Kidney epithelial cell (primary cell): ENCODE data around the gene RNU5B-1. TPM values are rescaled to one million over a fixed set of nuclear protein-coding genes. Genes with fewer than 3 reads are reported as not detected.

Experiments
- DNase-seq: peaks from one replicate; pipeline ENCODE4 v3.0.0-alpha.2; 2010; ENCODE audit warnings: low read depth
- H3K27me3 ChIP-seq: 2 replicates; pipeline ENCODE4 v1.6.0; 2011; ENCODE audit warnings: low read length; ENCODE audit not compliant: control insufficient read depth, insufficient read depth
- H3K36me3 ChIP-seq: 2 replicates; pipeline ENCODE4 v1.5.1; 2011; ENCODE audit warnings: low read length; ENCODE audit not compliant: control insufficient read depth, insufficient read depth
- H3K4me3 ChIP-seq: 2 replicates; pipeline ENCODE4 v1.5.1; 2011; ENCODE audit warnings: low read depth, mild to moderate bottlenecking, control low read depth, low read length
- total RNA-seq: library from RNA; depleted of rRNA; stranded (reverse); fragments of >200 nt; gene quantifications from 2 replicates; pipeline ENCODE4 v1.2.3, GENCODE V29; 2015
- TF ChIP-seq, protein P1 (sequence below): IDR thresholded peaks from 2 replicates; pipeline ENCODE4 v1.5.1; 2011; ENCODE audit warnings: mild to moderate bottlenecking, moderate library complexity, low read length, control low read depth, inconsistent platforms; ENCODE audit not compliant: insufficient read depth, poor library complexity, severe bottlenecking

RNU5B-1 gene
- total RNA-seq, 1 donor from 2014 or later = not detected

DNA sequence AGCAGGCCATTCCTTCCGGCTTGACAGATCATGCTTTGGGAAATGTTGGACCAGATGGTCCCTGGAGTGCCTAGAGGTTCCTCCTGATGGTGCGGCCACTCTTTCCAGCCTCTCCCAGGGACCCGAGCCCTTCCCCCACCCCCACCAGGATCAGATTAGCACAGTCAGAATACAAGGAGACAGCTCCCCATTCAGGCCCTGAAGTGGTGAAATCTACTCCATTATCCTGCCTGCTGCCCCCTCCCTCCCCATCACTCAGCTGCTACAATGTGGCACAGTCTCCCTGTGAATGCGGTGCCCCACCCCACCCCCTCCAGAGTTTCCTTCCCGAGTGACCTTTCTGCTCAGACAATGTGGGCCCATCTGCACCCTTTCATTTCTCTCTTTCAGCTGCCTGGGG, 29.4 kb downstream of the RNU5B-1 start:
- no peaks in the 10 kb centered on the region for H3K36me3 ChIP-seq
- TF ChIP-seq, protein P1, sequence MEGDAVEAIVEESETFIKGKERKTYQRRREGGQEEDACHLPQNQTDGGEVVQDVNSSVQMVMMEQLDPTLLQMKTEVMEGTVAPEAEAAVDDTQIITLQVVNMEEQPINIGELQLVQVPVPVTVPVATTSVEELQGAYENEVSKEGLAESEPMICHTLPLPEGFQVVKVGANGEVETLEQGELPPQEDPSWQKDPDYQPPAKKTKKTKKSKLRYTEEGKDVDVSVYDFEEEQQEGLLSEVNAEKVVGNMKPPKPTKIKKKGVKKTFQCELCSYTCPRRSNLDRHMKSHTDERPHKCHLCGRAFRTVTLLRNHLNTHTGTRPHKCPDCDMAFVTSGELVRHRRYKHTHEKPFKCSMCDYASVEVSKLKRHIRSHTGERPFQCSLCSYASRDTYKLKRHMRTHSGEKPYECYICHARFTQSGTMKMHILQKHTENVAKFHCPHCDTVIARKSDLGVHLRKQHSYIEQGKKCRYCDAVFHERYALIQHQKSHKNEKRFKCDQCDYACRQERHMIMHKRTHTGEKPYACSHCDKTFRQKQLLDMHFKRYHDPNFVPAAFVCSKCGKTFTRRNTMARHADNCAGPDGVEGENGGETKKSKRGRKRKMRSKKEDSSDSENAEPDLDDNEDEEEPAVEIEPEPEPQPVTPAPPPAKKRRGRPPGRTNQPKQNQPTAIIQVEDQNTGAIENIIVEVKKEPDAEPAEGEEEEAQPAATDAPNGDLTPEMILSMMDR = no peak
- DNase-seq = no peak
- peaks cover 60% of the 10 kb centered on the region for H3K27me3 ChIP-seq
- no peak overlapping the region for H3K4me3 ChIP-seq

- H3K27me3 ChIP-seq = peaks cover 58% of the 10 kb centered on the region
- DNase-seq = no peak
- TF ChIP-seq, protein P1 = no peak
- no peaks in the 10 kb centered on the region for H3K36me3 ChIP-seq
- no peak overlapping the region for H3K4me3 ChIP-seq
Observed at GRCh38 chr15:65334586-65335231, 30.2 kb downstream of the RNU5B-1 start.

- Histone ChIP-seq H3K36me3 (no peaks in the 10 kb centered on the region), H3K27me3 (peaks cover 56% of the 10 kb centered on the region), H3K4me3 (no peak overlapping the region)
- TF ChIP-seq, protein P1 = no peak
- DNase-seq = no peak
Observed at GRCh38 chr15:65335278-65336055, 31.0 kb downstream of the RNU5B-1 start.

DNA sequence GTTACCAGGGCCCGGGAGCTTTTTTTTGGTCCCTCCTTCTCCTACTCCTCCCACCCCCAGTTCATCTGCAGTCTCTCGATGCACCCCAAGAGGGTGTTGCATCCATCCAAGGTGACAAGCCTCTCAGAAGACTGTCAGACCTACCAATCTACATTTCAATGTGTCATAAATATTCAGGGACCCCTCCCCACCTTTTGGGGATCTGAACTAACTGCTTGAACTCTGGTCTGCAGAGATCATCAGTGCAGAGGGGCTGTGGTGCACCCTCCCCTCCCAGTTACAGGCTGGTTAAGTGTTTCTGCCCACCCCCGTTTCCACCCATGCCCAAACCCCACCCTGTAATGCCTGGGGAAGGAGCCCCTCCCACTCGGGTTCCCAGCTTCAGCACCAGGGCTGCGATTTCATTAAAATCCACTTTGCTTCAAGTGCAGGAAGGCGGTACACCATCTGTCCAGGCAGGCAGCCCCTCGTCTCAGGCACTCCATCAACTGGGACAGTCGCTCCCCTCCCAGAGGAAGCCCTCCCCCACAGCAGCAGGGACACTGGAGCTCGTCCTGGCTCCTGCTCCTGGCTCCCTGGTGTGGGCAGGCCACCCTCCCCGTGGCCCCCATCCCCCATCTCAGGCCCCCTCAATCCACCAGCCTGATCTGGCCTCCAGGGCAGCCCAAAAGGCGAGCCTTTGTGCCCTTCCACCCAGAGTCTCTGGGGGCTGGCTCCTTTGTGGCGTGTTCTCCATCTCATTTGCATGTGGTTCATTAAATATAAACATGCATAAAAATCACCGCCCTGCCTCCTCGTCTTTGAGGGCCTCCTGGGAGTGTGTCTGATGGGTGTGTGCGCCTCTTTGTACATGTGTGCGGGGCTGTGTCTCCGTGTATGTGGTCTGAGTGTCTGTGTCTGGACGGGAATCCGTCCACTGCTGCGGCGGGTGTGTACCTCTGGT, 32.3 kb downstream of the RNU5B-1 start:
- no peak for DNase-seq
- H3K36me3 ChIP-seq = no peaks in the 10 kb centered on the region
- H3K27me3 ChIP-seq = peaks cover 45% of the 10 kb centered on the region
- TF ChIP-seq, protein P1 = no peak
- no peak overlapping the region for H3K4me3 ChIP-seq

DNA sequence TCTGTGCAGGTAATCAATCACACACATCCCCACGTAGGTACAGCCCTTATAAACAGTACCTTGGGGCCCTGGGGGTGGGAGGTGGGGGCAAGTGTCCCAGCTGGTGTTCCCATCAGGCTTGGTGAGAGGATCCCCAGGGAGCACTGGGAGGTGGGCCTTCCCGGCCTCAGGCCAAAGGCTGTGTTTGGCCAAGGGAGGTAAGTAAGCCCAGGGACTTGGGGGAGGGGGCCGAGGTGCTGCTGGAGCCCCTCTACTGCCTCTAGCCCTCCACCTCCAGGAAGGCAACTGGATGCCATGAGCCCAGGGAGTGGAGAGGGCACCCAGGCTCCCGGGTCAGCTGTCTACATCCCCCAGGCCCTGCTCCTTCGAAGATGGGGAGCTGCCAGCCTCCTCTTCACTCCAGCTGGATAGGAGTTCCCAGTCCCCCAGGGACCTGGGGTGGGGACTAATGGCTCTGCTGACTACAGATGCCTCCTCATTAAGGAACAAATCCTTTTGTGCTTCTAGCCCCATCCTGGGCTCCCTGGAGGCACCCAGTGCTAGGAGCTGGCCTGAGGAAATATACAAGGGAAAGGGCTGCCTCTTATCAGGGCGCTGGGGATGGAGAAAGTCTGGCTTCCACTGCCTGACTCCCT, 33.1 kb downstream of the RNU5B-1 start:
- TF ChIP-seq, protein P1 = no peak

More for the DNA sequence above, 33.1 kb downstream of the RNU5B-1 start:
- H3K36me3 ChIP-seq = no peaks in the 10 kb centered on the region
- H3K4me3 ChIP-seq = no peak overlapping the region
- DNase-seq = no peak
- H3K27me3 ChIP-seq = peaks cover 39% of the 10 kb centered on the region
